Ammon's horn (tissue), 1 donor: ENCODE data around the gene GRK5.

Experiments used
- DNase-seq: peaks from one replicate; pipeline ENCODE4 v3.0.0-alpha.2; 2016; ENCODE audit warnings: low spot score

Gene GRK5

GRCh38 chr10:119383174-119383856 lies 175.9 kb downstream of the GRK5 start:
- DNase-seq: no peak

DNA sequence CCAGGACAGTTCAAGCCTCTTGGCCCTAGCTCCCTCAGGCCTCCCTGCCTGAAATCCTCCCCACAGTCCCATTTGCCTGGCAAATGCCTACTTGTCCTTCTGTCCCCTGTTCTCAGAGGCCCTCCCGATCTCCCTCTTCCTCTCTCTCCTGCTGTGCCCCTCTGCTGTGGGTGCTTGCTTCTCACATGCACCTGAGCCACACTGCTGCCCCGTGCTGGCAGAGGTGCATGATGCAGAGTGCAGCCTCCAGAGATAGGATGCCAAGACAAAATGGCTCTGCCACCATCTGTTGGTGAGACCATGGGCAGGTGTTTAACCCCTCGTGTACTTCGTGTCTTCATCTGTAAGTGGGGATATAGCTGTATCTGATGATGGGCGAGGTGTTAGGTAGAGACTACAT lies 176.8 kb downstream of the GRK5 start:
- DNase-seq: no peak

- DNase-seq: no peak
Observed at GRCh38 chr10:119386666-119387065, 179.3 kb downstream of the GRK5 start.

DNA sequence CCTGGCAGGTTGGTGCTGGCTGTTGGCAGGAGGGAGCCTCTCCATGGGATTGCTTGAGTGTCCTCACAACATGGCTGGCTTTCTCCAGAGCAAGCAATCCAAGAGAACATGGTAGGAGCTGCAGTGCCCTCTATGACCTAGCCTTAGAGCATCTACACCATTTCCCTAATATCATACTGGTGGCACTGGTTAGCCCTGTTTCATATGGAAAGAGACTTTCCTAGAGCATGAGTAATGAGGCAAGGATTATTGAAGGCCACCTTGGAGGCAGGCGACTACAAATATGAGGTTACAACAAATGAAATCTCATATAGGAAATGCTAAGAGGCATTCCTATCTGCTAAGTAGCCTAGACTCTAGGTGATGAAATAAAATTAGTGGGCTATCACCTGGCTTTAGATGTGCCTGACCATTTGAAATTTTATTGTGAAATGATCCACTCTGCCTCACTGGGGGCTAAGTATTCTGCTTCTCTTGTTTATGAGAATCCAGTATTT lies 181.5 kb downstream of the GRK5 start:
- DNase-seq: no peak

DNA sequence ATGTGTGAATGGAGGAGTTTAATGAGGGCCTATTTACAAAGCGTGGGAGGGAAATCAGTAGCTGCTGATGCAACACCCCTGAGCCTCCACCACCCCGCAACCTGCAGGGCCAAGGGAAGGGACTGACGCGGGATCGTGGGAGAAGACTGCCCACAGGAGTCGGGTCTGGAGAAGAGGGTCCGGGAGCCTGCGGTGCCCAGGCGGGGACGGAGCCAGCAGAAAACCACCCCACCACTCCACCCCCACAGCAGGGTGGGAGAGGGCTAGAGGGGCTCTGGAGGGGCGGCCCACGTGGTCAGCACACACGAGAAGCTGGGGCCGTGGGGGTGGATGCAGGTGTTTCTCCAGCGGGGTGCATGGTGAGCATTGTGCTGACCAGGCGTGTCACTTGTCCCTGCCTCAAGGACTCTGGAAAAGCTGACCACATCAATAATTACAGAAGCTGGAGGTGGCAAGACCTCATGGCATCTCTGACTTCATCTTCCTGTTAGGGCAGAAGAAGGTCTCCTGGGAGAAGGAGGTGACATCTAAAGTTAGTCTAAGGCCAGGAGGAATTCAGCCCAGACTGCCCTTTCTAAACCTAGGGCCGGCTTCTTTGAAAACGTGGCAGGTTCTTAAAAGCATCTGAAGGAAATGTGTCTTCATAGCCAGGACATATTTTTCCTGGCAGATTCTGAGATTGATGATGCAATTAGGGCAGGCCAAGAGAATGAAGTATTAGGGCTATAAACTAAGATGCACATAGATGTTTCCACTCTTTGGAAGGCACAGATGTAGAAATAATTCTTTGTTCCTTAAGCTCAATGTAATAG lies 184.3 kb downstream of the GRK5 start:
- DNase-seq: no peak

DNA sequence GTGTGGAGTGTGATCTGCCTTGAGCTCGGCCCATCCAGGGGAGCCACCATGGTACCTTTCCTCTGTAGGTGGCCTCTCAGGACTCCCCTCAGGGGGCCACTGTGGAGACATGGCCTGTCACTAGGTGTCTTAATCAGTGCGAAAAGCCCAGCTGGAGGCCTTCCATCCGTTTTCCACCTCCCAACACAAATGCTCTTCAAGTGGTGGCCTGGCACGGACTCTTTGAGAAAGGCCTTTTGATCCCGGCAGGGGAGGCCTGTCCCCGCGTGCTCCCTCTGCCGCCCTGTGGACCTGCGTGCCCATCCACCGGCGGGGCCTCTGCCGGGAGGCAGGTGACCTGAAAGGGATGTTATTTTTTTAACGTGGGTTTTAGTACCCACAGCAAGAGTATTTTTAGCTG lies 185.6 kb downstream of the GRK5 start:
- no peak for DNase-seq

DNA sequence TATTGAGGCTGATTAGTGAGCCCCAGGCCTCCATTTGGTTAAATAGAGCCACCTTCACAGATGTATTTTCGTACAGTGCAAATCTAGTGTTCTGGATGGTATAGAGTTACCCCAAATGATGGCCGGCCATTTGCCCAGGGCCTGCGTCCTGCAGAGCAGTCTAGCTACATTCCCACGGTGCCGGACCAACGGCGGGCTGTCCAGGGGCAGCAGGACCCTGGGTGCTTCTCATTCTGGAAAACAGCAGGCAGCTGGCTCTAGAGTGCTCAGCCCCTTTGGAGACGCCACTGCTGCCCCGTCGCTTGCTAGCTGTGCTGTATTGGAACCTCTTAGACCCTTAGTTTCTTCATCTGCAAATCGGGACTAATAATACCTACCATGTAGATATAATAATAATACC lies 186.1 kb downstream of the GRK5 start:
- no peak for DNase-seq

DNA sequence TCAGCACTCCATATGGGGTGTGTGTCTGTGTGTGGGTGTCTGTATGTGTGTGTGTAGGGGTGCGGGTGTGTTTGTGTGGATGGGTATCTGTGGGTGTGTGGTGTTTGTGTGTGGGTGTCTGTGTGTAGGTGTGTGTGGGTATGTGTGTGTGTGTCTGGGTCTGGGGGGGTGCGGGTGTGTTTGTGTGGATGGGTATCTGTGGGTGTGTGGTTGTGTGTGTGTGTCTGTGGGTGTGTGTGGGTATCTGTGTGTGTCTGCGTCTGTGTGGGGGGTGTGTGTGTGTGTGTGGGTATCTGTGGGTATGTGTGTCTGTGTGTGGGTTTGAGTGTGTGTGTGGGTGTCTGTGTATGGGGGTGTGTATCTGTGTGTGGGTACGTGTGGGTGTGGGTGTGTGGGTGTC lies 186.5 kb downstream of the GRK5 start:
- DNase-seq: no peak

- DNase-seq: no peak
Observed at GRCh38 chr10:119394657-119395279, 187.4 kb downstream of the GRK5 start.

- peak; percentile 66 for DNase-seq
Observed at GRCh38 chr10:119395280-119396007, 188.1 kb downstream of the GRK5 start.

DNA sequence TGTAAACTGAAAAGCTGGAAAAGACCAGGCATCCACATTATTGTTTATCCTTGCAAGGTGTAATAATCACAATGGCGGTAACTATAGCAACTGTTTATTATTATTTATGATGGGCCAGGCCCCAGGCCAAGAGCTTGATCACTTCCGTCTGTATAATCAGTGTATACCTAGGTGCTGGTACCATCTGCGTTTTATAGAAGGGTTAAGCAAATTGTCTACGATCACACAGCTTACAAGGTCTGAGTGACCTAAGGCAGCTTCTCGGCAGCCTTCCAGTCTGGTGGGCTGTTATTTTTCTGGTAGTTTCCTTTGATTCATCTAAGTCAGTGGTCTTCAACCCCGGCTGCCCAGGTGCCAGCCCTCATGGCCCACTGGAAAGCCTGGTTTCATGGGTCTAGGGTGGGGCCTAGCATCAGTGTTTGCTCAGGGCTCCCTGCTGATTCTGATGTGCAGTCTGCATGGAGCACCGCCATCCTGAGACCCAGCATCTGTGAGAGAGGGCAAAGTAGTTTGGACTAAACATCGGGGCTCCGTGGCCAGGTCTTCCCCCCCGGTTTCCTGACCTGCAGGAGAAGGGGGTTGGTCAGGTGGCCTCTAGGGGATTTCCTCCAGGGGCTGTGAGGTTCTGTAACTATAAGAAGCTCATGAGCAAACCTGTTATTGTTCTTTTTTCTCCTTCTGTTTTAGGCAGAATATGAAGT lies 188.8 kb downstream of the GRK5 start:
- no peak for DNase-seq

- no peak for DNase-seq
Observed at GRCh38 chr10:119396709-119397071, 189.3 kb downstream of the GRK5 start.

- no peak for DNase-seq
Observed at GRCh38 chr10:119397416-119397815, 190.0 kb downstream of the GRK5 start.

DNA sequence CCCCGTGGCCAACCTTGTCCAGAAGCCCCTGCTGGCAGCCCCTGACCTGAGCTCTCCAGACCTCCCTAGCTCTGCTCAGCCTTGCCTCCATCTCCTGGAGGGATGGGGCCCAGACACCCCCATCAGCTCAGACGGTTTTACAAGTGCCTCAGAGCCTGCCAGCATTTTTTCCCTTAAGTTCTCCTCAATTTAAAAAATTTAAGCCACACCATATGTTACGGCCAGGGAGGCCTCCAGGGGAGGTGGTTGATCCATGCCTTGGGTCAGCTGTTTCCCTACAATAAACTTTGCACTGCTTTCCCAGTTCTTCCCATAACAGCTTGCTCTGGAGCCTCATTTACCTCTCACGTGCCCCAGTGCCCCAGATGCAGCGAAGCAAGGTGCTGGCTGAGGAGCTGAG lies 191.6 kb downstream of the GRK5 start:
- no peak for DNase-seq

GRCh38 chr10:119399466-119399865 lies 192.1 kb downstream of the GRK5 start:
- DNase-seq: no peak

DNA sequence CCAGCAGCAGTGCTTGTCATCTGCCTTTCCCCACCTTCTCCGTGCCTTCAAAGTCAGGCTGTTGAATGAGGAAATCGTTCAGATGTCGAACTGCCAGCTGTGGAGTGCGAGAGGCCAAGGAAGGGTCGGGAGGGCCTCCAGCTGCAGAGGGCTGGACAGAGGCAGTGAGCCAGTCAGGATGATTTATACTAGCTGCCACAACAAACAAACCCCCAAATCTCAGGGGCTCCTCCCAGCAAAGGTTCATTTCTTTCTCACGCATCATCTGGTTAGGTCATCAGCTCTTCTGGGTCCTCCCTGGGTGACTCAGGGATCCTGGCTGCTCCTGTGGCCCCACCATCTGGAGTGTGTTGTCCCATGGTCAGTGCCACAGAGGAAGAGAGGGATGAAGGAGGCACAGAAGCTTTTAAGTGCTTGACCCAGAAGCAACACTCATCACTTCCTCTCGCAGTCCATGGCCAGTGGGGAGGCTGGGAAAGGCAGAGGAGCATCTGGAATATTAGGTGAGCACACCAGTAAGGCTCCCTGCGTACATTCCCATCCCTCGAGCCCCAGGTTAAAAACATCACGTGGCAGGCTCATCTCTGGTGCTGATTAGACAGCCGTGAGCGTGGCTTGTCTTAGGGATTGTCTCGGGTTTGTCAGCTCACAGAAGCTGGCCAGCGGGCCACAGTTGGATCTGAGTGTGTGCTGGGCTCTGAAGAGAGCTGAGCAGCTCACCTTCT lies 194.5 kb downstream of the GRK5 start:
- DNase-seq: no peak

DNA sequence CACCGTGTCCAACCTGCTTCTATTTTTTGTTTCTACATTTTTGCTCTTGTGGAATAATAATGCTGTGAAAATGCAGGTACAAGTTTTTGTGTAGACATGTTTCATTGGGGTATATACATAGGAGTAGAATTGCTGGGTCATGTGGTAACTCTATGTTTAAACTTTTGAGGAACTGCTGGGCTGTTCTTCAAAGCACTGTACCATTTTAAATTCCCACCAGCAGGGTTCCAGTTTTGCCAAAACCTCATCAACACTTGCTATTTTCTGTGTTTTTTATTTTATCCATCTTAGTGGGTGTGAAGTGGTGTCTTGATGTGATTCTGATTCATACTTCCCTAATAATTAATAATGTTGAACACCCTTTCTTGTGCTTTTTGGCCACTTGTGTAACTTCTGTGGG lies 196.6 kb downstream of the GRK5 start:
- DNase-seq: no peak

DNA sequence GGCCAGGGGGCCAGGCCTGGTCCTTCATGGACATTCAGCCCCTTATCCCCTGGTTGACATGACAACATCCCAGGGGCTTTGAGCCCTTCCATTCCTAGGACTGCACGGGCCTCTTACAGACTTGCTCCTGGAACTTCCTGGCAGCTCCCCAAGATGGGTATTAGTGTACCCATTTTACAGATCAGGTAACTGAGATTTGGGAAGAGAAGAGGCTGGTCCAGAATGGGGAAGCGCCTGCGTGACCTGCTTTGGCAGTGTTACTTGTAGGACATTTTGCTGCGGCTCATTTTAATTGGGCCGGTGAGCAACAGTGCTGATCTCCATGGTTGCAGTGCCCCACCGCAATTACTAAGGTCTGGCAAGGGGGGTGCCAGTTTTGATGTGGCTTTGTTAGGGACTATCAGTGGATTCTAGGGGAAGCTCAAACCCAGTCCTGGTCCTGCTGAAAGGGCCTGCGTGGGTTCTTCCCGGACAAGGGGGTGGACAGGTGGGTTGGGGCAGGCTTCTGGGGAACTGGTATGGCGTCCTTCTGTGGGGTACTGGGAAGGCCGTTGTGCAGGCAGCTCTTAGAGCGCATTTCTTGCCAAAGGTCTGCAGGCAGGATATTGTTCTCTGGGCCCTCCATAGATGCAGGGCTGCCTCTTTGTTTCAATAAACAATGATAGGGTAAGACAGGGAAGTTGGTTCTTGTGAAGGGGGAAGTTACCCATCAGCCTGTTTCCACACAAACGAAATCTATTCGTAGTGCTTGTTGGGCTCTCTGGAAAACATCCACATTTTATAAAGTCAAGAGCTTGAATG lies 197.5 kb downstream of the GRK5 start:
- peak; percentile 28 for DNase-seq

DNA sequence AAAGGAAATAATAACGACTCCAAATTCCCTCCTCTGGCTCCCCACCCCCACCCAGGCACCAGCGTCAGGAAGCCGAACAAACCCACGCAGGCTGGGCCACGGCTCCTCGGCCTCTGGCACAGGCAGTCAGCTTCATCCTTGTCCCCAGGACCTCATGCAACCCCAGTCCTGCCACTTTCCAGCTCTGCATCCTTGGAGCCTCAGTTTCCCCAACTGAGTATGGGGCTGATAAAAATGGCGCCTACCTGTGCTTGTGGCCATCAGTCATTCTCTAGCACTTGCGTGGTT lies 198.1 kb downstream of the GRK5 start:
- DNase-seq: no peak

GRCh38 chr10:119406137-119406536 lies 198.8 kb downstream of the GRK5 start:
- DNase-seq: no peak
